Endodermal cell (in vitro differentiated cells): Measurements from ENCODE around the gene P3H1. TPM values are rescaled to one million over a fixed set of nuclear protein-coding genes. Genes with fewer than 3 reads are reported as not detected.
"Not testable (repeated sequence)": the region's sequence is repeated elsewhere in the genome, so short reads cannot be mapped to it uniquely, and the experiment has no call there.

ENCODE experiments used
- DNase-seq: peaks from one replicate; pipeline ENCODE4 v3.0.0-alpha.2; 2017
- H3K27ac ChIP-seq: 2 replicates; pipeline ENCODE4 v1.5.1; 2013; ENCODE audit warnings: mild to moderate bottlenecking, low read depth, low read length, moderate library complexity
- H3K27me3 ChIP-seq: 2 replicates; pipeline ENCODE4 v1.6.1; 2013; ENCODE audit warnings: mild to moderate bottlenecking, low read length, moderate library complexity; ENCODE audit not compliant: insufficient read depth, control insufficient read depth, poor library complexity, severe bottlenecking
- H3K36me3 ChIP-seq: 2 replicates; pipeline ENCODE4 v1.7.0; 2013; ENCODE audit warnings: mild to moderate bottlenecking, low read length, moderate library complexity; ENCODE audit not compliant: control insufficient read depth, insufficient read depth
- H3K4me1 ChIP-seq: one replicate; pipeline ENCODE4 v1.7.0; 2013; ENCODE audit warnings: low read length; ENCODE audit not compliant: control insufficient read depth, insufficient read depth
- H3K4me3 ChIP-seq: 2 replicates; pipeline ENCODE4 v1.5.1; 2013; ENCODE audit warnings: mild to moderate bottlenecking, low read length, moderate library complexity
- H3K9ac ChIP-seq: 2 replicates; pipeline ENCODE4 v1.6.1; 2013; ENCODE audit warnings: mild to moderate bottlenecking, low read length, moderate library complexity; ENCODE audit not compliant: poor library complexity, severe bottlenecking; ENCODE audit errors: extremely low read depth
- H3K9me3 ChIP-seq: 2 replicates; pipeline ENCODE4 v1.6.1; 2013; ENCODE audit warnings: mild to moderate bottlenecking, low read length, moderate library complexity; ENCODE audit not compliant: control insufficient read depth
- H3K27ac Mint-ChIP-seq: 2 replicates; pipeline ENCODE4 v1.8.0; 2020; ENCODE audit warnings: mixed read lengths
- H3K27me3 Mint-ChIP-seq: 2 replicates; pipeline ENCODE4 v1.8.0; 2021; ENCODE audit warnings: mild to moderate bottlenecking, mixed read lengths; ENCODE audit not compliant: insufficient read depth
- H3K36me3 Mint-ChIP-seq: 2 replicates; pipeline ENCODE4 v1.8.0; 2020; ENCODE audit warnings: low read depth, mixed read lengths
- H3K4me1 Mint-ChIP-seq: 2 replicates; pipeline ENCODE4 v1.8.0; 2020; ENCODE audit warnings: mixed read lengths
- H3K4me3 Mint-ChIP-seq: 2 replicates; pipeline ENCODE4 v1.8.0; 2020; ENCODE audit warnings: mild to moderate bottlenecking, moderate library complexity, mixed read lengths
- H3K9me3 Mint-ChIP-seq: 2 replicates; pipeline ENCODE4 v1.8.0; 2020; ENCODE audit warnings: mild to moderate bottlenecking, mixed read lengths
- CTCF ChIP-seq: fragments of 200-600 bp; sonication (generic); conservative IDR thresholded peaks from 2 replicates; pipeline ENCODE4 v1.5.0; 2021; ENCODE audit warnings: antibody characterized with exemption, mild to moderate bottlenecking
- WGBS, 2 experiments: methylation state at CpG; one replicate each; pipeline versions ENCODE4 v1.1.5 to v1.1.7; 2013; ENCODE audit warnings: missing lambda C conversion rate in 2 of 2, mixed read lengths in 1 of 2; ENCODE audit not compliant: insufficient coverage in 1 of 2, insufficient read length in 1 of 2; 5-methylcytosine and 5-hydroxymethylcytosine counted together
- total RNA-seq, 2 donors: library from RNA; stranded (reverse); fragmentation: NEBNext Ultra II Directional in 1 of 2; extraction: Animal tissue kit (Norgen Biotek cat#: 25700) in 1 of 2; gene quantifications; 2 replicates in 1 of 2; 3 replicates in 1 of 2; pipeline ENCODE4 v1.2.1, GENCODE V29; 2021

Gene P3H1
- total RNA-seq, 2 donors from 2014 or later = 51.7 to 68.3 TPM

- Histone ChIP-seq H3K4me1 (no peaks in the 10 kb centered on the region), H3K27me3 (no peaks in the 10 kb centered on the region), H3K27ac (no peak overlapping the region), H3K9me3 (peaks cover 13% of the 10 kb centered on the region), H3K4me3 (peak overlapping the region; percentile 6), H3K36me3 (peaks cover 63% of the 10 kb centered on the region), H3K9ac (no peak overlapping the region)
- H3K9me3 Mint-ChIP-seq = peaks cover 21% of the 10 kb centered on the region
- H3K27me3 Mint-ChIP-seq = no peaks in the 10 kb centered on the region
- H3K4me1 Mint-ChIP-seq = peaks cover 9% of the 10 kb centered on the region
- 89 to 100% methylated on average over 2 to 6 of the region's 6 CpGs for WGBS, 2 experiments
- H3K4me3 Mint-ChIP-seq = no peak overlapping the region
- H3K27ac Mint-ChIP-seq = no peak overlapping the region
- peaks cover 78% of the 10 kb centered on the region for H3K36me3 Mint-ChIP-seq
- TF ChIP-seq CTCF = no peak
- DNase-seq = no peak
These were observed 14.5 kb downstream of the P3H1 start for GRCh38 chr1:42752284-42752683.

- H3K36me3 Mint-ChIP-seq = peaks cover 80% of the 10 kb centered on the region
- not testable (repeated sequence) for H3K27ac Mint-ChIP-seq, H3K4me3 Mint-ChIP-seq, H3K4me1 ChIP-seq, DNase-seq, H3K4me1 Mint-ChIP-seq, H3K27me3 ChIP-seq, H3K9ac ChIP-seq, H3K27me3 Mint-ChIP-seq, H3K27ac ChIP-seq
- 93 to 99% methylated on average over 5 to 7 of the region's 8 CpGs for WGBS, 2 experiments
- Histone ChIP-seq H3K36me3 (peaks cover 60% of the 10 kb centered on the region), H3K4me3 (peak overlapping the region; percentile 6), H3K9me3 (peaks cover 13% of the 10 kb centered on the region)
- peaks cover 21% of the 10 kb centered on the region for H3K9me3 Mint-ChIP-seq
These were observed 15.2 kb downstream of the P3H1 start for GRCh38 chr1:42751511-42752070.

- Mint-ChIP-seq H3K9me3 (peaks cover 21% of the 10 kb centered on the region), H3K27ac (no peak overlapping the region), H3K27me3 (no peaks in the 10 kb centered on the region), H3K4me1 (peaks cover 9% of the 10 kb centered on the region), H3K4me3 (no peak overlapping the region), H3K36me3 (peaks cover 72% of the 10 kb centered on the region)
- Histone ChIP-seq H3K27ac (no peak overlapping the region), H3K4me3 (no peak overlapping the region), H3K9me3 (peaks cover 13% of the 10 kb centered on the region), H3K36me3 (peaks cover 56% of the 10 kb centered on the region), H3K9ac (no peak overlapping the region), H3K4me1 (no peaks in the 10 kb centered on the region), H3K27me3 (no peaks in the 10 kb centered on the region)
- no peak for TF ChIP-seq CTCF
- 97 to 98% methylated on average over 11 to 12 of the region's 12 CpGs for WGBS, 2 experiments
- DNase-seq = no peak
These were observed 16.8 kb downstream of the P3H1 start for GRCh38 chr1:42750041-42750440.
